Activated CD4-positive, alpha-beta memory T cell treated with anti-CD3 and anti-CD28 coated beads, Interleukin-2, amount 10 ng/mL, durations not matched to agents 7 days and 5 days (primary cell): ENCODE results near the gene SPAG9. TPM values are rescaled to one million over a fixed set of nuclear protein-coding genes. Genes with fewer than 3 reads are reported as not detected.

Experiments
- CTCF ChIA-PET: fragments of 350-600 bp; sonication (Branson Sonifier 250); formaldehyde crosslinking; loops from one replicate; lab custom pipeline; 2021; ENCODE audit warnings: antibody characterized with exemption, inconsistent platforms; lab: Charles Lee
- POLR2A ChIA-PET: fragments of 350-600 bp; sonication (Branson Sonifier 250); formaldehyde crosslinking; loops from one replicate; lab custom pipeline; 2021; ENCODE audit warnings: antibody characterized with exemption; lab: Charles Lee
- DNase-seq: peaks from one replicate; pipeline ENCODE4 v3.0.0-alpha.2; 2020
- H3K27ac Mint-ChIP-seq: one replicate; pipeline ENCODE4 v1.8.0; 2021; ENCODE audit warnings: mild to moderate bottlenecking, mixed read lengths
- H3K27me3 Mint-ChIP-seq: one replicate; pipeline ENCODE4 v1.8.0; 2021; ENCODE audit warnings: mixed read lengths
- H3K36me3 Mint-ChIP-seq: one replicate; pipeline ENCODE4 v1.8.0; 2021; ENCODE audit warnings: low read depth, mixed read lengths
- H3K4me1 Mint-ChIP-seq: one replicate; pipeline ENCODE4 v1.8.0; 2021; ENCODE audit warnings: mixed read lengths
- H3K4me3 Mint-ChIP-seq: one replicate; pipeline ENCODE4 v1.8.0; 2021; ENCODE audit warnings: mild to moderate bottlenecking, mixed read lengths
- H3K9me3 Mint-ChIP-seq: one replicate; pipeline ENCODE4 v1.8.0; 2021; ENCODE audit warnings: mixed read lengths
- total RNA-seq, 2 experiments: library from RNA; stranded (reverse); gene quantifications; one replicate each; pipeline ENCODE4 v1.2.3, GENCODE V29; 2021

Gene SPAG9
- total RNA-seq, 2 experiments from 2014 or later, result 50.9 to 53.0 TPM

DNA sequence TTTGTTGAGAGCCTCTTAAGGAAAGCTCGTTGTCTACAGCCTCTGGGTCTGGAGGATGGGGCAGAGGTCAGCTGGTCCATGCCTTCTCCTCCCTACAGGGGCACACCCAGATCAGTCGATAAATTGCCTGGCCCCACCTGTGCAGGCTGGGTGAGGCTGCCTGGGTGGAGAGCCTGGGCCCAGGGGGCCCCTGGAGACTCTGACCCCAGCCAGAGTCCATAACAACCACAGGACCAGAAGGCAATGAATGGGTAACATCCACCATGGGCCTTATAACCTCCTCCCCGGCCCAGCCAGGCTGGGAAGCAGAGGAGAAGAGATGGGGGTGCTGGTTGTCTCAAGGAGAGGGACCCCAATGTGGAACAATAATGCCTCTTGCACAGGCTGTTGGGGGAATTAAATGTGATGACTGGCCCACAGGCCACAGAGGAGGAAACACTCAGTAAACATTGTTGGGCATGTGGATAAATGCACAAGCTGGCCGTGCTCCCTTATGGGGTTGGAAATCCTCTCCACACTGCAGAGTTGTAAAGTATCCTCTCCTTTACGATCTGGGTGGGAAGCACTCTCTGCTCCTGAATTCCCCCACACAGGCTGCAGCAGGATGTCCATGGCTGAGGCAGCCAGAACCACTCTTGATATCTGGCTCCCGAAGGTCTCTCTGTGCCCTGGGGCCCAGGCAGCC lies 197.8 kb downstream of the SPAG9 start:
- ChIA-PET CTCF (no interaction called here), POLR2A (interaction anchor here (1.1 to 11.4 kb wide), 2 partner anchors 11 to 57 kb away, joined by 3 to 144 read pairs; partner anchors contain the start of gene TOB1)
- Mint-ChIP-seq H3K27ac (no peak overlapping the region), H3K27me3 (peaks cover 4% of the 10 kb centered on the region), H3K4me1 (peaks cover 54% of the 10 kb centered on the region), H3K4me3 (no peak overlapping the region), H3K9me3 (no peaks in the 10 kb centered on the region), H3K36me3 (no peaks in the 10 kb centered on the region)
- no peak for DNase-seq

DNA sequence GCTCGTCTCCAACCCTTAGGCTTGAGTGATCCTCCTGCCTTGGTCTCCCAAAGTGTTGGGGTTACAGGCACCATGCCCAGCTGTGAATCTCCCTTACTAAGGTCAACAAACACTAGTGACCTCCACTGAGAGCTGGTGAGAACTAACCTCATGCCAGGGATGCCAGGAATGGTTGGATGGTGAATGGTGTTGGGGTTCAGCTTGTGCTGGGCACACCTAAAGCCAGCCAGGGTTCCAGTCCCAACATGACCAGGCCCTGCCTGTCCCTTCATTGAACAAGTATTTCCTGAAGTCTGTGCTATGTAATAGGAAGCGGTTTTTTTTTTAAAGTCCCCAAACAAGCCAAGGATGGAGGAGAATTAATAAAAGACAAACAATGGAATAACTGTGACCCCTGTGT lies 198.6 kb downstream of the SPAG9 start:
- POLR2A ChIA-PET, result interaction anchor here (0.5 to 11.4 kb wide), 2 partner anchors 57 to 69 kb away, joined by 3 to 144 read pairs; partner anchors contain the start of gene TOB1
- Mint-ChIP-seq H3K27ac (no peak overlapping the region), H3K27me3 (peaks cover 3% of the 10 kb centered on the region), H3K4me1 (peaks cover 52% of the 10 kb centered on the region), H3K9me3 (no peaks in the 10 kb centered on the region), H3K36me3 (no peaks in the 10 kb centered on the region), H3K4me3 (no peak overlapping the region)
- CTCF ChIA-PET, result no interaction called here
- no peak for DNase-seq

DNA sequence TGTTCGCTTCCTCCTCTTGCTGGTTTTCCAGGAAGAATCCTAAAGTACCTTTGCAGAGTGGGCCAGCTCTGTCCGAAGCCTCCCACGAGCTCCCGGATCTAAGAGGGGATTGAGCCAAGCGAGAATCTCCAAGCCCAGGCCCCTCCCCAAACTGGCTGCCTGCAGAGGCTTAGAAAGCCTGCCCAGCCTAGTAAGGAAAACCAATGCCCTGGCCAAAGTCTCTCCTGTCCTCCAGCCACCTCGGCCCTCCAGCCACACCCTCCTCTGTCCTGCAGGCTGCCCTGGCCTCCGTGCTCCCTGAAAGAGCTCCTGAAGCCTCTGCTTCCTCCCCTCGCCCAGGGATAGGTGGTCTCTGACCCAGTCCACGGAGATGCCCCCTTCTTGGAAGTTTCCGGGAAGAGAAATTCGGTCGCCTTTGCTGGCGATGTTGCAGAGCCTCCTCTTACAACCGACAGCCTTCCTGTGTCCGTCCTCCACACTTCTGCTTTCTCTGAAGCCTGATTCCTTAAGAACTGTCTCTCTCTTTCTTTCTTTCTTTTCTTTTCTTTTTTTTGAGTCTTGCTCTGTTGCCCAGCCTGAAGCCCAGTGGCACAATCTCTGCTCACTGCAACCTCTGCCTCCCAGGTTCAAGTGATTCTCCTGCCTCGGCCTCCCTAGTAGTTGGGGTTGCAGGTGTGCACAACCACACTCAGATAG lies 199.6 kb downstream of the SPAG9 start:
- ChIA-PET CTCF (no interaction called here), POLR2A (interaction anchor here (11.4 kb wide), 1 partner anchor 56 kb away, joined by 144 read pairs; the partner anchor contains the start of gene TOB1)
- DNase-seq, result no peak
- Mint-ChIP-seq H3K36me3 (no peaks in the 10 kb centered on the region), H3K27me3 (peaks cover 3% of the 10 kb centered on the region), H3K9me3 (no peaks in the 10 kb centered on the region), H3K4me1 (peaks cover 52% of the 10 kb centered on the region), H3K27ac (peak overlapping the region; percentile 25), H3K4me3 (no peak overlapping the region)

- no peak overlapping the region for H3K4me3 Mint-ChIP-seq
Observed at GRCh38 chr17:50920041-50920410, 200.6 kb downstream of the SPAG9 start.

GRCh38 chr17:50919321-50920040 lies 201.2 kb downstream of the SPAG9 start:
- DNase-seq, result peak; percentile 91
- POLR2A ChIA-PET, result interaction anchor here (0.6 to 11.4 kb wide), 12 partner anchors 9 to 194 kb away, joined by 3 to 144 read pairs (median 3); partner anchors contain the start of gene TOB1
- Mint-ChIP-seq H3K36me3 (no peaks in the 10 kb centered on the region), H3K4me1 (peaks cover 57% of the 10 kb centered on the region), H3K27ac (peak overlapping the region; percentile 91), H3K27me3 (peaks cover 3% of the 10 kb centered on the region), H3K4me3 (peak overlapping the region; percentile 58), H3K9me3 (no peaks in the 10 kb centered on the region)
- CTCF ChIA-PET, result interaction anchor here (1.0 to 1.5 kb wide), 3 partner anchors 24 to 68 kb away, joined by 3 to 6 read pairs (median 3); no protein-coding TSS in a partner anchor

More at GRCh38 chr17:50920041-50920410, 200.6 kb downstream of the SPAG9 start:
- H3K9me3 Mint-ChIP-seq, result no peaks in the 10 kb centered on the region
- H3K27ac Mint-ChIP-seq, result peak overlapping the region; percentile 47
- CTCF ChIA-PET, result no interaction called here
- peaks cover 3% of the 10 kb centered on the region for H3K27me3 Mint-ChIP-seq
- DNase-seq, result no peak
- no peaks in the 10 kb centered on the region for H3K36me3 Mint-ChIP-seq
- POLR2A ChIA-PET, result interaction anchor here (0.7 to 11.4 kb wide), 3 partner anchors 9 to 54 kb away, joined by 3 to 144 read pairs (median 10); partner anchors contain the start of gene TOB1
- peaks cover 54% of the 10 kb centered on the region for H3K4me1 Mint-ChIP-seq

- Mint-ChIP-seq H3K9me3 (no peaks in the 10 kb centered on the region), H3K27ac (peak overlapping the region; percentile 91), H3K4me1 (peaks cover 62% of the 10 kb centered on the region), H3K27me3 (no peaks in the 10 kb centered on the region), H3K36me3 (no peaks in the 10 kb centered on the region), H3K4me3 (peak overlapping the region; percentile 58)
- ChIA-PET POLR2A (interaction anchor here (0.6 to 11.4 kb wide), 11 partner anchors 8 to 194 kb away, joined by 3 to 144 read pairs (median 3); partner anchors contain the start of gene TOB1), CTCF (interaction anchor here (1.0 to 1.5 kb wide), 3 partner anchors 25 to 67 kb away, joined by 3 to 6 read pairs (median 3); no protein-coding TSS in a partner anchor)
- peak; percentile 50 for DNase-seq
Observed at GRCh38 chr17:50918933-50919296, 201.8 kb downstream of the SPAG9 start.

DNA sequence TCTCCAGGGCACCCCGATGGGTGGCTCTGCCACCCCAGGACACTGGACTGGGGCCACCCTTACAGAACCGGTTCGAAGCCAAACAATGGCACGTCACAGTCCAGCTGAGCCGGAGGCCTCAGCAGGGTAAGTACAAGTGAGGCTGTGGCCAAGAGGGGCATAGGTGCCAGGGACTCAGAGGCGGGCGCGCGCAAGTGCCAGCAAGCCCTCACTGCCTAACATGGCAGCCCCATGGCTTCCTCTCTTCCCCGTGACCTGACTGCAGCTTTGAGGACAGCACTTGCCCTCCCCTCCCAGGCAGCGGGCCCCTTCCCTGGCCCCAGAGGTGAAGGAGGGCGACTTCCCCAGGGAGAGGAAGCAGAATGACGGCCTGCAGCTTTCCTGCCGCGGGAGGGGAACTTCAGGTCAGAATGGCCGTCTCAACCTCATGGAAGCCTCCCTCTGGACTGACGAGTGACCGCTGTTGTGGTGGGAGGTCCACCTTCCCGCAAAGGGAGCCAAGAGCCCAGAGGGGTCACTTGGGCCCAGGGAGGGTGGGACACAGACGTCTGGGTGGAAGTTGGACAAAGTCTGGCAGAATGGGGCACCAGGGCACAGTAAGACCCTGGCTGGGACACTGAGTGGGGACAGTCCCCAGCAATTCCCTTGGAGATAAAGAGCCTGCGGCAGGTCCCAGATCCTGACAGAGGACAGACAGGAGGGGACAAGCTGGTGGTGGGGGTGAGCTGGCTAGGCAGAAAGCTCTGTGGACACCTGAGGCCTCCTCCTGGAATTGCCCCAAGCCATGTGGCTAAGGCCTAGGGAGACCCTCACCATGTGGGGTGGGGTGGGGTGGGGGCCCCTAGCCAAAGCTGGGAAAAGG lies 202.4 kb downstream of the SPAG9 start:
- no peaks in the 10 kb centered on the region for H3K9me3 Mint-ChIP-seq
- no peak for DNase-seq
- peaks cover 68% of the 10 kb centered on the region for H3K4me1 Mint-ChIP-seq
- POLR2A ChIA-PET, result interaction anchor here (0.6 to 11.4 kb wide), 10 partner anchors 7 to 193 kb away, joined by 3 to 144 read pairs (median 4); partner anchors contain the start of gene TOB1
- H3K4me3 Mint-ChIP-seq, result no peak overlapping the region
- peak overlapping the region; percentile 65 for H3K27ac Mint-ChIP-seq
- no peaks in the 10 kb centered on the region for H3K36me3 Mint-ChIP-seq
- CTCF ChIA-PET, result interaction anchor here (1.0 to 1.5 kb wide), 3 partner anchors 26 to 66 kb away, joined by 3 to 6 read pairs (median 3); no protein-coding TSS in a partner anchor
- H3K27me3 Mint-ChIP-seq, result no peaks in the 10 kb centered on the region

DNA sequence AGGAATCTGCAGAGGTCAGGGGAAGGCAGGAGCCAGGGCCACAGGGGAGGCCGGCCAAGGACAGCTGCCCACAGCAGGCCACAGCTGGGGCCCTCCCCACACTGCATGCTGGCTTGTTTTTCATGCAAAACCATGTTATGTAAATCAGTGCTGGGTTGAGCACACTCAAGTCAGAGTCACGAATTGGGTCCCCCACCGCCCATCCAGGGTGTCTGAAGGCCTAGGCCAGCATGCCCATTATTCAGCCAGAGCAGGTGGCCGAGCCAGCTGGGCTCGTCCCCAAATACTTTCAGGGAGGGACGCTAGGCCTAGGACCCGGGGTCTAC lies 203.3 kb downstream of the SPAG9 start:
- POLR2A ChIA-PET, result interaction anchor here (0.8 to 11.4 kb wide), 3 partner anchors 17 to 52 kb away, joined by 3 to 144 read pairs (median 6); partner anchors contain the start of gene TOB1
- no peaks in the 10 kb centered on the region for H3K36me3 Mint-ChIP-seq
- peaks cover 73% of the 10 kb centered on the region for H3K4me1 Mint-ChIP-seq

DNA sequence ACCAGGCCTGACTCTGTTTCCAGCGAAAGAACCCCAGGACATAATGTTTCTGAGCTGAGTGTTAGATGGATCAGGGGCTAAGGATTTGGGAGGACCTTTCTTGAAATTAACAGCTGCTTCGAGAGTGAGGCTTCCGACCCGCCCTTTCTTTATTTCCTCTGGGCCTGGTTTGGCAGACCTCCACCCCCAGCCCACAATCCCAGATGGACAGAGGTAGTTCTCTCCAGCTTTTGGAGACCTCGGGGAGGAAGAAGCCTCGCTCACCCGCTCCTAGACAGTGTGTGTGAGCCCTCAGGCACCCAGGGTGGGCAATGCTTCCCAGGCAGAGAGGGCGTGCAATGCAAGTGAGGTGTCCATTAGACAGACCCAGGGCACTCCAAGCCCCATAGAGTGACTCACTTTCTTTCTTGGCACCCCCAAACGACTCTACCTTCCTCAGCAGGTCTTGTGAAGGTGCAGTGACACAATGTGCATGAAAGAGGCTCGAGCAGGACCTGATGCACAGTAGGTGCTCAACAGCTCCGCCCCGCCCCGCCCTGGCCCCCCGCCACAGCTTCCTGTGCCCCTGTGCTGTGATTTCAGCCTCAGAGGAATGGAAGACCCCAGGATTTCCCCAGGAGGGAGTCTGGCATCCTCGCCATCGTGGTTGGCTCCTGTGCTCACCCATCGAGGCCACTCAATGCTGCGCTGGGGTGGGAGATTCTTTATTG lies 203.8 kb downstream of the SPAG9 start:
- ChIA-PET CTCF (interaction anchor here (0.7 kb wide), 1 partner anchor 65 kb away, joined by 3 read pairs; no protein-coding TSS in a partner anchor), POLR2A (interaction anchor here (0.7 to 11.4 kb wide), 7 partner anchors 10 to 51 kb away, joined by 3 to 144 read pairs (median 4); partner anchors contain the start of gene TOB1)
- H3K4me1 Mint-ChIP-seq, result peaks cover 74% of the 10 kb centered on the region
- H3K36me3 Mint-ChIP-seq, result no peaks in the 10 kb centered on the region
- no peak for DNase-seq
- no peaks in the 10 kb centered on the region for H3K27me3 Mint-ChIP-seq
- no peaks in the 10 kb centered on the region for H3K9me3 Mint-ChIP-seq
- H3K4me3 Mint-ChIP-seq, result no peak overlapping the region
- peak overlapping the region; percentile 16 for H3K27ac Mint-ChIP-seq

More for the DNA sequence above, 203.3 kb downstream of the SPAG9 start:
- no peak for DNase-seq
- H3K27ac Mint-ChIP-seq, result no peak overlapping the region
- H3K27me3 Mint-ChIP-seq, result no peaks in the 10 kb centered on the region
- CTCF ChIA-PET, result no interaction called here
- H3K4me3 Mint-ChIP-seq, result no peak overlapping the region
- no peaks in the 10 kb centered on the region for H3K9me3 Mint-ChIP-seq

GRCh38 chr17:50916026-50916707 lies 204.5 kb downstream of the SPAG9 start:
- no peaks in the 10 kb centered on the region for H3K36me3 Mint-ChIP-seq
- H3K27me3 Mint-ChIP-seq, result no peaks in the 10 kb centered on the region
- POLR2A ChIA-PET, result interaction anchor here (0.7 to 11.4 kb wide), 6 partner anchors 10 to 51 kb away, joined by 3 to 144 read pairs (median 5); partner anchors contain the start of gene TOB1
- H3K4me3 Mint-ChIP-seq, result no peak overlapping the region
- H3K27ac Mint-ChIP-seq, result peak overlapping the region; percentile 59
- no peaks in the 10 kb centered on the region for H3K9me3 Mint-ChIP-seq
- peak; percentile 42 for DNase-seq
- H3K4me1 Mint-ChIP-seq, result peaks cover 79% of the 10 kb centered on the region
- CTCF ChIA-PET, result no interaction called here
